Measurements from ENCODE around the gene NRN1L.

Gene NRN1L

GRCh38 chr16:67935402-67936123 is 50.9 kb downstream of the NRN1L start:
- DNase-seq (ENCODE audit: low spot score), result peak; percentile 94
